ENCODE data around the gene LY86. TPM values are rescaled to one million over a fixed set of nuclear protein-coding genes. Genes with fewer than 3 reads are reported as not detected.

LY86 gene
- total RNA-seq, 1 experiment from 2014 or later, result not detected

DNA sequence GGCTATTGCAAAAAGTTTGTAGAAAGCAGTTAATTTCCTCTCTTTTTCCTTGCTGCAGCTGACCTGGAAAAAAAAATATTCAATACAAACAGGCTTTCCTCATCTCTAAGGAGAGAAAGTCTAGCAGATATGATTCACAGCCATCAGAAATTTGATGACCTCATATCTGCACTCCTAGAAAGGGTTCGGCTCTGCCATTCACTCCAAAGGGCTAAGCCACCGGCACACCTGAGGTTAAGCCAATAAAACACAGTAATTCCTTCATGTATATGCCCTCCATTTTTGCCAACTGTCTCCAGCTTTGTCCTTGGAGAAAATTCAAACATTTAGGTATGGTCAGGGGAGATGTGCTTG is 18.7 kb upstream of the LY86 start:
- DNase-seq (ENCODE audit: low read depth), result no peak

DNA sequence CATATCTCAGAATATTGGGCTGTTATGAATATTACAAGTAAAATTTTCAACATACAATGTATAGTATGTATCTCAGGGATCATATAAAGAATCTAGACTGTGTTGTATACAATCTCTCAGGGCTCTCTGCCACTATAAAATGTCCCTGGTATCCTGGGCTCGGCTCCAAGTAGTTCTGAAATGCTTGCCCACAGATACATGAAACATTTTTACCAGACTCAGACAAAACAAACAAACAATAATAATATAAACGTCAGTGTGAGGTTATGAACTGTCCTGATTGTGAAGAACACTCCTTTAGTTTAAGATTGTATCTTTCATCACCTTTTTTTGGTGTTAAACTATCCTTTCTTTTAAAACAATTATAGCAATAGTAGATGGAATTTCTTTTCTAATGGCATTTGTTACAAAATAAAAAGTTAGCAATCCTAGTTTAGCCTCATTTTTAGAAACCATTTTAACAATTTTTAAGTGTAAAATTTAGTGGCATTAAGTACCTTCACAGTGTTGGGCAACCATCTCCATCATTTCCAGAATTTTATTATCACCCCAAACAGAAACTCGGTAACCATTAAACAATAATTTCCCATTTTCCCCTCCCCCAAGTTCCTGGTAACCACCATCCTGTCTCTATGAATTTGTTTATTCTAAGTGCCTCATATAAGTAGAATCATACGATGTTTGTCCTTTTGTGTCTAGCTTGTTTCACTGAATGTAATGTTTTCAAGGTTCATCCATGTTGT is 17.4 kb upstream of the LY86 start:
- DNase-seq (ENCODE audit: low read depth), result no peak

DNA sequence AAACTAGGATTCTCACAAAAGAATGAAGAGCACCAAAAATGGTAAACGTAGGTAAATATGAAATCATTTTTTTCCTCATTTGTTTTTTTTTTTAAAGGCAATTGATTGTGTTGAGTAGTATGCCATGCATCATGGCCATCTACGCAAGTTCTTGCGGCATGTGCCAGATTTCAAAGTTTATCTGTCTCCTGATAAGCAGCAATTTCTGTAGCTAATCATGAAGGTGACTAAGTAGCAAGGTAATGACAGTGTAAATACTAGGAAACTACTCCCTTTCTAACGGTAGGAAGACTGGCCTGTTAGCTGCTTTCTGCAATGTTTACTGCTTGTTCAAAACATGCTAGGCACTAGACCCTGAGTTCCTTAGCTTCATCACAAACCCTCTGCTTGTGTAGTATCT is 13.4 kb upstream of the LY86 start:
- no peak for DNase-seq (ENCODE audit: low read depth)

DNA sequence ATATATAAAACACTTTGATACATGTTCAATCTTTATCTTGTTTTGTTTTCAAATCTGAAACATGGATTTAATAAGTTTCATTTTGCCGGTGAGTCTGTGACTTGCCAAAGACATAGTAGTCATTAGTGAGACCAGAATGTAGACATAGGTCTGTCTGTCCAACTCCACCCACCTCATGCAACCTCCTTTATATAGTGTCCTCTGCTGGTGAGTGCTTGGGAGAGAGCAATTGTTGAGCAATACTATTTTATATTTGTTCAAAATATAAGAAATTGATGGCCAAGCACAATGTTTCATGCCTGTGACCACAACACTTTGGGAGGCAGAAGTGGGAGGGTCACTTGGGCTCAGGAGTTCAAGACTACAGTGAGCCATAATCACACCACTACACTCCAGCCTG is 10.8 kb upstream of the LY86 start:
- no peak for DNase-seq (ENCODE audit: low read depth)

DNA sequence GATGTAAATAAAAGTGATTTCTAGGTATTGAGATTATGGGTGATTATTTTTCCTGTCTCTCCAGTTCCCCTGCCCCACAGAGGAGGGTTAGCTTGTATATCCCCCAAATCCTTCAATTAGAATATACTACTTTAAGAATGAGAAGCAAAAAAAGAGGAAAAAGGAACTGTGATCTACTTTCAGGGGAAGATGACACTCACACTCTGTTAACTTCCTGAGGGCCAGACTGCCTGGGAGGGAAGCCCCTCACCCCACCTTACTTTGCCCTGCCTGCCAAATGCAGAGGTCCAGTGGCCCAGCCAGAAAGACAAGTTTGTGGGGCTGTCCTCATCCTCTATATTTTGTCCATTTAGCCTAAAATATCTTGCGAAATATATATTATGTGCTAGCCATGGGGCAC is 9.2 kb upstream of the LY86 start:
- no peak for DNase-seq (ENCODE audit: low read depth)

DNA sequence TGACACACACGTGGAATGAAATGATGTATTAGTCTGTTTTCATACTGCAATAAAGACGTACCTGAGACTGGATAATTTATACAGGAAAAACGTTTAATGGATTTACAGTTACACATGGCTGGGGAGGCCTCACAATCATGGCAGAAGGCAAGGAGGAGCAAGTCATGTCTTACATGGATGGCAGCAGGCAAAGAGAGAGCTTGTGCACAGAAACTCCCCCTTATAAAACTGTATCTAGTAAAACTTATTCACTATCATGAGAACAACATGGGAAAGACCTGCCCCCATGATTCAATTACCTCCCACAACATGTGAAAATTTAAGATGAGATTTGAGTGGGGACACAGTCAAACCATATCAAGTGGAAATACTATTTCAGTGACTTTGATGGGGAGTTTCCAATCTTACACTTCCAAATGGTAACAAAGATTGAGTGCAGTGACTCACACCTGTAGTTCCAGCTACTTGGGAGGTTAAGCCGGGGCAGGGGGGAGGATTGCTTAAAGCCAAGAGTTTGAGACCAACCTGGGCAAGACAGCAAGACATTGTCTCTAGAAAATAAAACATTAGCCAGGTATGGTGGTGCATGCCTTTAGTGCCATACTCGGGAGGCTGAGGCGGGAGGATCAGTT is 8.2 kb upstream of the LY86 start:
- no peak for DNase-seq (ENCODE audit: low read depth)

- DNase-seq (ENCODE audit: low read depth), result no peak
Observed at GRCh38 chr6:6581054-6581453, 7.5 kb upstream of the LY86 start.

- DNase-seq (ENCODE audit: low read depth), result no peak
Observed at GRCh38 chr6:6582131-6582530, 6.4 kb upstream of the LY86 start.

GRCh38 chr6:6583836-6584235 is 4.7 kb upstream of the LY86 start:
- no peak for DNase-seq (ENCODE audit: low read depth)

DNA sequence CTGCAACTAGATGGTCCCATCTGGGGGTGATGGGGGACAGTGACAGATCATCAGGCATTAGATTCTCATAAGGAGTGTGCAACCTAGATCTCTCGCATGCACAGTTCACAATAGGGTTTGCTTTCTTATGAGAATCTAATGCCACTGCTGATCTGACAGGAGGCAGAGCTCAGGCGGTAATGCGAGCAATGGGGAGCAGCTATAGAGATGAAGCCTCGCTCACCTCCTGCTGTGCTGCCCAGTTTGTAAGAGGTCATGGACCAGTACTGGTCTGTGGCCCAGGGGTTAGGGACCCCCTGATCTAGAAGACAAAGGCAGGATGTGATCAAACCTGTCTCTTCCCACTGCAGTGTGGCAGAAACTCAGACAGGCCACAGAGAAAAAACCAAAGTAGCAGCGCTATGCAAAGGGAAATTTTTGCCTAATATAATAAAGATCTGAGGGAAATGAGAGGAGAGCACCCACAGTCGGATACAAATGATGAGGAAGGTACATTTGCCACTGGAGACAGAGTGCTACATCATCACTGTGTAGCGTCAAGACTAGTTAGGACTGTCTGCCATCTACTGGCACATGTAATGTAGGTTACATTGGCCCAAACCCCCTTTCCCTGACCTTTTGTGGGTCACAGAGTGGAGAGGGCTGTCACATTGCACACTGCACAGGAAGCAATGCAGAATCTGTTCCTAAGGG is 4.1 kb upstream of the LY86 start:
- no peak for DNase-seq (ENCODE audit: low read depth)

DNA sequence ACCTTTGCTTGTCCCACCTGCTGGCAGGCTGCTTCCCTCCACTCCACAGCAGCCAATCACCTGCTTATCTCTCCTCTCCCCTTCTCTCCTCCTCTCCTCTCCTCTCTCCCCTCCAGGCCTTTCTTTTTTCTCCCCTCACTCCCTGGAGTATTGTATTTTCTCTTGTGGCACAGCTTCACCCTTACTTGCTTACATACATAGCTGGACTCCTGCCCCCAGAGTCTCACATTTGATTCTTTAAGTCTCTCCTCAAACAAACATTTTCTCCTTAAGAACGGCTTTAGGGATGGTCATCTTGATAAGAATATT is 3.6 kb upstream of the LY86 start:
- DNase-seq (ENCODE audit: low read depth), result no peak

DNA sequence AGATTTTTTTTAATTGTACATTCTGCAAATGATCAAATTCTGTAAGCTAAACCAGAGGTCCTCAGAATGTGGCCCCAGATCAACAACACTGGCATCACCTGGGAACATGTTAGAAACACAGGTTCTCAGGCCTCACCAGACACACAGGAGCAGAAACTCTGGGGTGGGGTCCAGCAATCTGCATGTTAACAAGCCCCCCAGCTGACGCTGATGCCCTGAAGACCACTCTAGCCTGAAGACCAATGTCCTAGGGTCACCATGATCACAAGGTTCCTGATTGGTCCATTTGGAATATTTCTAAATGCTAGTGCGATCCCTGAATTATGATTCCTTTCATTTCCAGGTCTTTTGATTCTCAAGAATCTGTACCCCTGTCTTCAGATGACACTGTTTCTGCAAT is 2.4 kb upstream of the LY86 start:
- no peak for DNase-seq (ENCODE audit: low read depth)

DNA sequence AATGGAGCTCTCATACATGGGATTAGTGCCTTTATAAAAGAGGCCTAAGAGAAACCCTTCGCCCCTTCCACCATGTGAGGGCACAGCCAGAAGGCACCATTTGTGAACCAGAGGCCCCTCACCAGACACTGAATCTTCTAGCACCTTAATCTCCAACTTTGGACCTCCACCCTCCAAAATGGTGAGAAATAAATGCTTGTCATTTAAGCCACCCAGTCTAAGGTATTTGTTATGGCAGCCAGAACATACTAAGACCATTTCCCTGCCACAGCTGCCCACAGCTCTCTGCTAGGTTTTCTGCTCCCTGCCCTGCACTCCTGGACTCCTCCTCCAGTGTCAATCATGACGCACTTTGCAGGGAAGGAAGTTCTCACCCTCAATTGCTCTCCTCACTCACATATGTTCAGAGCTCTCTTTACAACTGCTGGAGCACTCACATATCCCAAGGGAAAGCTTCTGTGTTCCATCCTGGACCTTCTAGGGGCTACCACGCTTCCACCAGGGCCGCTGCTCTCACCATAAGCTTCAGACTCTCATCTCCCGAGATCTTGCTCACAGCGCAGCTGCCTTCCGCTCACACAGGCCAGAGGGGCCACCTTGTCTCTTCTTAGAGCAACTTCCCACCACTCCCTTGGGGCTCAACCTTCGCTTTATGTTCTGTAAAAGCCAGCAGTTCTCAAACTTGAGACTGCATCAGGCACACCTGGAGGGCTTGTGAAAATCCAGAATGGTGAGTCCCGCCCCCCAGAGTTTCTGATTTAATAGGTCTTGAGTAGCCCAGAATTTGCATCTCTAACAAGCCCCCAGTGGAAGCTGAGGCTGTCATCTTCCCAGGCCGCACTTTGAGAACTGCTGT is 1.6 kb upstream of the LY86 start:
- DNase-seq (ENCODE audit: low read depth), result no peak

GRCh38 chr6:6587696-6588063 is 840 bp upstream of the LY86 start:
- no peak for DNase-seq (ENCODE audit: low read depth)

DNA sequence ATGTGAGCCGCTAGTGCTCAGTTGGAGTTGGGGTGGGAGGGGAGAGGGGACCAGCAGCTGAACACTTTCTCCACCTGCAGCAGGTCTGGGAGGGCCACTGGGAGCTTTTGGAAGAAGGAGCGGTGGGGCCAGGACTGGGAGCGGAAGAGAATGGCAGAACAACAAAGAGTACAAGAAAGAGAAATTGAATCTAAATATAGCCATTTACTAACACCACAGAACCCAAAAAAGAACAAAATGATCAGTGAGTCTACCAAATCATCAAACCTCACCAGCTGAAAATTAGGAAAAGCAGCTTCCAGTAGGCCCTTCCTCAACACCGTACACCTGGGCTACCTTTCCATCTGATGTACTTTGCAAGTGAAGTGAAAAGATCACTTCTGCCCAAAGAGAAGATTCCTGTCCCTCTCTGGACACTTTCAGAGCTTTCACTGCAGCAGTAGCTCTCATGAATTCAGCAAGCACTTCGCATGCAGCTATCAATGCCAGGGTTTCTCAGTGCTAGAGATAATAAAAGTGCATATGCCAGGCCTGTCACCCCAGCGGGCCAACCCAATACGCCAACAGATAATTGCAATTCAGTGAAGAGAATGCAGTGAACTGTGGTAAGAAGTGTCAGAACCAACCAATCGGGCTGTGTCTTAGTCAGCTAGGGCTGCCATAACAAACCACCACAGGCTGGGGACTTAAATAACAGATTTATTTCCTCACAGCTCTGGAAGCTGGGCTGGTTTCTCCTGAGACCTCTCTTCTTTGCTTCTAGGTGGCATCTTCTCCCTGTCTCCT is 597 bp downstream of the LY86 start:
- no peak for DNase-seq (ENCODE audit: low read depth)

DNA sequence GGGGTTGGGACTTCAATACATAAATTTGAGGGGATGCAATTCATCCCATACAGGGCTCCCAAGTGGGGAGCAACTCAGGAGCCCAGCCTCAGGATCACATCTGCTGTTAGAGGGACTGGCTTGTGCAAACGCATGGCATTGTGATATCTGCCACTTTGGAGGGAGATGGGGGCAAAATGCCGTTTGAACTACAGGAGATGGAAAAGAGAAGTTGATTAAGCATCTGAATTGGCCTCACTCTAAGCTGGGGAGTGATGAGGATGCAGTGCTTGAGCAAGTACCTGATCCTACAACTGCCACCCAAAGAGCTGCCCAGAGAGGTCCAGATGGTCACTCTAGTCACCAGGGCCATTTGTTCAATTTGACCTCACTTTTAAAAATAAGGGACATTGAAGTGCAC is 2.0 kb downstream of the LY86 start:
- no peak for DNase-seq (ENCODE audit: low read depth)

GRCh38 chr6:6591778-6592465 is 3.4 kb downstream of the LY86 start:
- no peak for DNase-seq (ENCODE audit: low read depth)

DNA sequence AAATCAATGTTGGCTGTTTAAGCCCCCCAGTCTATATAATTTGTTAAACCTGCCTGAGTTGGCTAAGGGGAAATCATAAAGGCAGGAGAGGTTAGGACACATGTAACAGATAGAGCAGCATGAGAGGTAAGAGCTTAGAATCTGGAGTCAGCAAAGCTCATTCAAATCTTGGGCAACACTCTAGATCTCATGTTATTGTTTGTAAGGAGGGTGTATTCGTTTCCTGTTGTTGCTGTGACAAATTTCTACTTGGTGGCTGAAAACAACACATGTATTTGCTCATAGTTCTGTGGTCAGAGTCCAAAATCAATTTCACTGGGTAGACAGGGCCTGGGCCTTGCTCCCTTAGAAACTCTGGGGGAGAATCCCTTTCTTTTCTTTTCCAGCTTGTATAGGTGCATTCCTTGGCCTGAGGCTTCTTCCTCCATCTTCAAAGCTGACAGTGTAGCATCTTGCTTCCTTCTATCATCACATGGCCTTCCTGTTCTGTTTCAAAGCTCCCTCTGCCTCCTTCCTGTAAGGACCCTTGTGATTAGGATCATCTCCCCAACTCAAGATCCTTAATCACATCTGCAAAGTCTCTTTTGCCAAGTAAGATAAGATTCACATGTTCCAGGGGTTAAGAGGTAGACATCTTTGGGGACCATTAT is 4.4 kb downstream of the LY86 start:
- DNase-seq (ENCODE audit: low read depth), result no peak

GRCh38 chr6:6593867-6594468 is 5.4 kb downstream of the LY86 start:
- DNase-seq (ENCODE audit: low read depth), result no peak

- DNase-seq (ENCODE audit: low read depth), result no peak
Observed at GRCh38 chr6:6595025-6595424, 6.5 kb downstream of the LY86 start.

All from HT1080 (cell line).